HG03342 (cell line): ENCODE data around the gene PTPRT.

Source experiments
- ATAC-seq: cut with Tn5 transposase; IDR thresholded peaks from one replicate; pipeline ENCODE4 v1.9.1; 2021; ENCODE audit warnings: mild to moderate bottlenecking, moderate library complexity; ENCODE audit not compliant: unreplicated experiment

The PTPRT gene

DNA sequence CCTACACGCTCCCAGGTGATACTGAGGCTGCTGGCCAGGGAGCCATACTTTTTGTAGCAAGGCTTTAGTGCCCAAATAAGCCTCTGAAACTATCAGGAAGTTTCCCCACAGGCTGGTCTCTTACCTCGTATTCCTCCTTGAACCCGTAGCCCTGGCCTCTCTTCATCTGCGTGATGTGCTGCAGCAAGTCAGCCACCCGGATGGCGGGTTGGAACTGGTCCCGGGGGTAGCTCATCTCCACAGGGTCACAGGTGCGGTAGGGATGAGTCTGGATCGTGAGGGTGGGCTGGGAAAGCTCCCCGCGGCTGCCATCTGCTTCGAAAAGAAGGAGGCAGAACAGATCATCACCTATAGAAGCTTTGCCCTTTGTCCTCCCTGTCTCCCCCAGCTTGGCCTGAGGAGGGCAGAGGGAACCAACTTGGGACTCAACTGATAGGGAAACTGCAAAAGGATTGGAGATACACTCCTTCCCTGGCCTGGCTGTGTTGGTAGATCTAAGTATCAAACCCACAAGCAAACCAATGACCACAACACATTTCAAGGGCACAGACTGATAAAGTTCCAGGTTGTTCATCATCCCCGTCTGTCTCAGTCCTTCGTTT is 1028.4 kb downstream of the PTPRT start:
- no peak for ATAC-seq

DNA sequence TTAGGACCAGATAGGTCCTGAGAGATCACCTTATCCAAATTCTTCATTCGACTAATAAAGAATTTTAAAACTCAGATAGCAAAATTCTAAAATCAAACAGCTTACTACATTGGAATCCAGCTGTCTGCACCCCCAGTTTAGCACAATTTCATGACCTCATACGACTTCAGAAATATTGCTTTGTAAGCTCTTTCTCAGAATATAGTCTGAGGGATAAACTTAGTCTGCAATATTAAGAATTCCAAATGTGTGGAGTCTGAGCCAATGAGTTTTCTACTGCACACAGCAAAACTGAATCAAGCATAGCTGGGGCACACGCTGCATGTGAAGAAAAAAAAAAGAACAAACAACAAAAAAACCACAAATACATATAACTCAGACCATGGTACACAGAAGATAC is 1029.9 kb downstream of the PTPRT start:
- no peak for ATAC-seq

DNA sequence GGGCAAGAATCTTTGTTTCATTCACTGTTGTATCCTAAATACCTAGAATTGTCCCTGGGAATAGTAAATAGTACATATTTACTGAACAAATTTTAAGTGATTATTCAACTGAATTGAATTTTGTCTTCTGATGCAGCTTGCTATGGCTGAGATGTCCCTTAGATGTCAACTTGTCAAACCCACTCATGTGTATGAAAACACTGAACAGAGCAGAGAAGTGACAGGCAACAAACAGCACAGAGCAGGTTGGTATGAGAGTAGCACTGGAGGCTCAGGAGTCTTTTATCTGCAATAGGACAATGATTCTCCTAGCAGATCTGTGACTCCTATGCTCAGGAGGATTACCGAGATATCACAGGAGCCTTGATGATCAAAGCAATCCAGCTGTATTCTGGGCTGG is 1031.4 kb downstream of the PTPRT start:
- no peak for ATAC-seq

DNA sequence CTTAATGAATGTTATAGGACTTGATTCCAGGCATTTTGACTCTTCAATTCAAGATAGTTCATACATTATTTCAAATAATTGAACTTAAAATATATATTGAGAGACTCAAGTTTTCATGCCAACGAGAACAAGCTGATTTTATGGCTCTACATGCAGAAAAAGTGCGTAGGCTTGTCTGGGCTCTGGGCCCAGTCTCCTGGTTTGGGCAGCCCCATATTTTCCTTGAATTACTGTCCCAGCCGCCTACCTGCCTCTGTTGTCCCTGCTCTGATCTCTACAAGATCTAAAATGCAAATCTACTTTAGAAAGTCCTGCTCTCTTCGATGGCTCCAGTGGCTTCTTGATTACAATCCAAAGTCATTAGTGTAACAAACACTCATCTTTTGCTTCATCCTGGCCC is 1034.1 kb downstream of the PTPRT start:
- ATAC-seq, result no peak

DNA sequence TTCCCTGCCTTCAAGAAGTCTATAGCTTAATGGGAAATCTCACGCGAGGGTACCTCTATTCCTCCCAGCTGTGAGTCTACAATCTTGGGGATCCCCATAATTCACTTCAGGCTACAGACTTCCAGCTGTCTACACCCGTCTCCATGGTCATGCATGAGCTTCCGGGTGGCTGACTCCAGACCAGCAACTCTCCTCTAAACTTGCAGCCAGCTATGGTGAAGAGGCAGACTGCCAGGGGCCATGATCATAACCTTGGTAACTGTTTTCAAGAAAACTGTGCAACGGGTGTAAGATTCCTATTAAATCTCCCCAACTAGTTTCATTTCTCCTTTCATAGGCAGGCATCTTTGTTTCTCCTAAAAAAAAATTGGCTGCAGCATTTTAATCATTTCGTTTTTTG is 1037.1 kb downstream of the PTPRT start:
- no peak for ATAC-seq

DNA sequence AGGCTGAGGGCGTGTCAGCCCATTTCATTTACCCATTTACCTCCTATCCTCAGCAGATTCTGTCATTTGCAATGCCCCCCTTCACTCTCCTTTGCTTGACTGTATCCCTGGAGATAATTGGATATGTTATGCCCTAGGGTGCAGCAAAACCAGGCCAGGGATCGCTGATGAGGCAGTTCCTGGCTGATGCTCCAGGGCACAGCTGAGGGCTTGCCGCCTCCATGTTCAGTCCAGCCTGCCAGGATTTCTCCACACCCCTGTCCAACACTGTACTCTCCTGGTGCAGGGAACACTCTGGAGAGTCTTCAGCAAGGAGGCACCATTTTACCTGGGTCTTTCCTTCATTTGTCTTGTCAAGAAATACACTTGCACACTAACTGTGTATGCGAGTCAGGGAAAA is 1039.5 kb downstream of the PTPRT start:
- ATAC-seq, result no peak

DNA sequence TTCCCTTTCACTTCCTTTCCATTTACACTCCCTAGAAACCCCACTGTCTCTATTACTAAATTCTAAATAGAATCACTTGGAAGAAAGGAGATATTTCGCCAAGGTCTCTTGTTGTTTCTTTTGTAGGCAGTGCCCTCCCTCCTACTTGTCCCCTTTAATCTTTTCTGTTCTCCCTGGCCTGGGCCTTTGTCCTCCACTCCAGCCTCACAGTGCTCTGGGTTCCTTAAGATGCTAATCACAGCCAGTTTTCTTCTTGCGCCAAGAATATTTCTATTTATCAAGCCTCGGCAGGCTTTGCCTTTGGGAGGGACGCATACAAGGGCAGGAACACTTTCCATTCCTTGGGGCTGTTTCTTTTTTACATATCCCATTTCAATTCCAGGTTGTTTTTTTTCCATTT is 1051.0 kb downstream of the PTPRT start:
- ATAC-seq, result no peak

DNA sequence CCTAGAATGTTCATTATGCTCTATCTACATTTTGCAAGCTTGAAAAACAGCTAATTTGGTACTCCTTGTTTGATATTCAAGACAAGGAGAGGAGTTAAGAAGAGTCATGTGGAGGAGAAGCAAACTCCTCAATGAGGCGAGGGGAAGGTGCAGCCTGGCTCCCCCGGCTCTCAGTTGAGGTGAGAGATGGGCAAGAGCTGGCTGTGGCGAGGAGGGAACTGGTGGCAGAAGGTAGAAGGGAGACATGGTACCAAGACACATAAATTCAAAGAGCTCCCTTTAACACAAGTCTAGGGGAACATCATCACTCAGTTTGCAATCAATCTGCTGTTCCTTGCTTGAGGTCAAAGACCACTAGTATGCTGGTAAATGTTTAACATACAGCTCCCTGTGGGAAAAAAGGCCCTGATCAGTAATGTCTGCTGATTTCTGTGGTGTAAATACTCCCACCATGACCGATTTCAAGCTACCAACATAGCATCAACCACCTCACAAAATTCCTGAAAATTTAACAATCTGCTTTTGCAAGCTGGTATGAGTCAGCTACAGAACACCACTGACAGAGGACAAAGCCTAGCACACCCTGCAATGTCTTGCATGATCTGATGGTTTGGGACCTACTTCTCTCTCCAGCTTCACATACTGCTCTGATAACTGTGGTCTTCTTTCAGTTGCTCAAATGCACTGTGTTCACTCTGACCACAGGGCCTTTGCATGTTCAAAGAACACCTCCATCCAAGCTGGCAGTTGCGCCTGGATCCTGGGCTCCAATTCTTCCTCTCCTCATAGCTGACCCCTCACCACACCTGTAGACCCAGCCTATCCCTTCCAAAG is 1055.2 kb downstream of the PTPRT start:
- ATAC-seq, result no peak

DNA sequence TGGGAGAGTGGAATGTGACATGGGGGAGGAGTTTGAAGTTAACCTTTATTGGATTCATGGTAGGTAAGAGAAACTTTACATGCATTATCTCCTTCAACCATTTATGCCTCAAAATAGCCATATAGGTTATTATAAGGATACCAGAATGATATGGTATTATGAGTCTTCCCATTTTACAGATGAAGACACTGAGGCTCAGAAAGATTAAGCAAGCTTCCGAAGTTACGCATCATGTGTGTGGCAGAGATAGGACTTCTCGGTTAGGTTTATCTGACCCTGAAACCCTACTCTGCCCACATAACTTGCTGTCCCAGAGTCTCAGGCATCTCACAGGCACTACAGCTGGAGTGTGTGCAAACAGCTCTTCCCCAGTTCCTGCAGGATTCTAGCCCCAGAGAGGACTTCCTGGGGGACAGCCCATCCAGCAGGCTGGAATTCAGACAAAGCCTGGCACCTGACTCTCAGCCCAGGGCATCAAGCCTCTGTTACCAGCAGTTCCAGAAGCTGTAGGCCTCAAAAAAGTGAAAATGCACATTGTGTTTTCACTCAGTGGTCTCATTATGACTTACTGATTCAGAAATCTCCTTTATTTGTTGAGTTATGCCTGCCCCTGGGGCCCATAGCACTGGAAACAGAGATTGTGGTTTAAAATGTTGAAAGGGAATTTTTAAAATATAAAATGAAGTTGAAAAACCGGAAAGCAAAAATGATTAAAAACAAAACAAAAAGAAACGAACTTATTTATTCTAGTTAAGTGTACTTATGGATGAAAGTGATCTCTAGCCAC is 1058.7 kb downstream of the PTPRT start:
- ATAC-seq, result no peak

DNA sequence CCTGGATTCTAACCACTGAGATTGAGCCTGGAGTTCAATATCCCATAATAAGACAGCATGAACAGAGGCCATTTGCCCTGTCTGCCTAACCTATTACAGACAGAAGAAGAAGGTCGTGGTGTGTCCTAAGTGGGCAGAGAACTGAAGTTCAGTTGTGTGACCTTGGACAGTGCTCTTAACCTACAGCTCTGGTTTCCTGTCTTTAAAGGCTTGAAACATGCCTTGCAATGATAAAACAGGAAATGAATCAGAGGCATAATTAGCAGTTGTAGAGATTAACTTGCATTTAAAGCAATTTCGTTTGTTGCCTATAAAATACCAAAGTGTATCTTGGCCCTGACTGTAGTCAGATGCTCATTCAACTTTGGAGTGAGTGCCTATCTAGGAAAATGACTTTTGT is 1064.3 kb downstream of the PTPRT start:
- ATAC-seq, result no peak

DNA sequence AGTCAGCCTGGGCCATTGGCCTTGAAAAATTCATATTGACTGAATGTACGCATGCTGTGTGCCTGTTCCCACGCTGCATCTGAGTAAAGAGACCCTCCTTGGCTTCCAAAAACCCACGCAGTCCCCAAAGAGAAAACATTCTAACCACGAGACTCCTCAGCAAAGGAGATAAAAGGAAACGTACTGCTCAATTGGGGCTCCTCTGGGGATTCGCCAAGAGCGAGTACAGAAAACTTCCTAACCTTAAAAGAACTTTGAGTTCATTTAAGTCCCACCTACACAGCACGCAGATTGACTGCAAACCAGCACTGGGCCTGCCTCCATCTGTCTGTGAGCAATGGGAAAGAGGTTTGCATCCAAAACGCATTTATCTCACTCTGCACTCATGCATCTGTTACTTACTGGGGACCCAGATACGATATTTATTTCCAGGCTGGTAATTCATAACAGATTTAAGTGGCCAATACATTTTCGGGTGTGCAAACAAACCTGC is 1065.7 kb downstream of the PTPRT start:
- no peak for ATAC-seq

DNA sequence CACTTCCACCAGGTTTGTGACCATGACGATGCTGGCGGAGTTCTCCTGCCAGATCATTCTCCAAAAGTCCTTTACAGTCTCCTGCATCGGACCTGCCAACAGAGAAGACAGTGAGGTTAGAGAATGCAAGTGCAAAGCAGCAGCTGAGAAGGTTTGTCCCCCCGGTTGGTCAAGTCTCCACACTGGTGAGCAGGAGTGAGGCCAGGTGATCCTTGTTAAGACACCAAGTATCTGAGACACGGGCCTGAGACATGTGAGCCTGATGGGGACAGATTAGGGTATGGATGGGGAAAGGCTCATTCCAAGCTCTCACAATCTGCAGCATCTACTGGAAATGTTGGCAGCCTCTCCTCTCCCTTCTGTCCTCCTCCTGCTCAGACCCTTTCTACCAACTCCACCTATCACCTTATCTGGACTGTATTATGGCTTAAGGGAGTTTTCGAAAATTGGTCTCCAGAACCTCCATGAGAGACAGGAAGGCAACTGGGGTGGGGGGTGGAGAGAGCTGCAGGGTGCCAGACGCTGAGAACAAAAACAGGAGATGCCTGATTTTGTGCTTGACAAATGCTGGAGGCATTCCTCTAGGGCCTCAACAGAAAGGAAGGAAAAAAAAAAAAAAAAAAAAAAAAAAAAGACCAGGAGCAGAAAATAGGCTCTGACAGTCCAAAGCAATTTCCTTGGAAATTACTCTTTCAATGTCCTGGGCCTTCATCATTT is 1071.1 kb downstream of the PTPRT start:
- no peak for ATAC-seq

DNA sequence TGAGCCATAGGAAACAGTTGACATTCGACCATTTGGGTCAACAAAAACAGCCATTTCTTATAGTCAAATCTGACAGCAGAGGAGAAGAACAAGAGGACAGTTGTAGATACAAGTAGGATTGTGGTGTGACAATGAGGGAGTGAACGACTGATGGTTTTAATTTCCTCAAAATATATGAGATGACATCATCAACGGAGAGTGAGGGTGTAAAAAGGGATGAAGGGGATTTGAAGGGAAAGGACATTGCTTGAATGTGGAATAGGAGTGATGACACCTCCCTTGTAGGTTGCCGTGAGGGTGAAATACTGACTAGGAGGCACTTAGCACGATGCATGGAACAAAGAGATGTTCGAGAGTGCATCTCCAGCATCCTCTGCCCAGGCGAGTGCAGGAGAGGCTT is 1071.7 kb downstream of the PTPRT start:
- ATAC-seq, result no peak

DNA sequence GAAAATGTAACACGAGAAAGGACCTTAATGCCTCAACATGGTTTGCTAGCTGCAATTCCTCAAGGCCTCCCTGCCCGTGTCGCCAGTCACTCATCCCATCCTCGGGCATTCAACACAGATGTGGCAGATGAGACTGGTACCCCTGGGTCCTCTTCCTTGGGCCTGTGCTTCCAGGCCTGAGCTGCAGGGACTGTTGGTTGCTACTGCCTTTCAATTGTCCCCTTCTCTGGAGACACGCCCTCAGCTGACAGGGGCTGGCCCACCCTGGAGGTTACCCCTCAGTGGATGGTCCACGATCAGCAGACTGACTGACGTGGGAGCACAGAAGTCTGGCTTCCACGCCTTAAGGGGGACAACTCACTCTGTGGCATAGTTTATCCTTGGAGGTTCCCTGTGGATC is 1076.5 kb downstream of the PTPRT start:
- ATAC-seq, result no peak

DNA sequence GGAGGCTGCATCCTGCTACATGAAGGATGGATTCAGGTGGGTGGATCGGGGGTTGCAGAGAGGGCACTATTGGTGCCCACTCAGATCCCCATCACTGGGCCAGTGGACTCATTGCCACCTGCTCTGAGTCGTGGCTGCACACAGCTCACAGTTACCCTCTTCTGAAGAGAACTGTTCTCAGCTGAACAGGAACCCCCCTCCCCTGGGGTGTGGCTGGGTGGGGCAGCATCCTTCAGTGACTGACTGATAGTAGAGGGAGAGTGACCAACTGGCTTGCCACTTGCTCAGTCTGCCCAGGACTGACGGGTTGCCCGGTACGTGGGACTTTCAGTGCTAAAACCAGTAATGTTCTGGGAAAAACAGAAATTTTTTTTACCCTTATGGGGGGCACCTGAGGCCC is 1077.5 kb downstream of the PTPRT start:
- no peak for ATAC-seq

DNA sequence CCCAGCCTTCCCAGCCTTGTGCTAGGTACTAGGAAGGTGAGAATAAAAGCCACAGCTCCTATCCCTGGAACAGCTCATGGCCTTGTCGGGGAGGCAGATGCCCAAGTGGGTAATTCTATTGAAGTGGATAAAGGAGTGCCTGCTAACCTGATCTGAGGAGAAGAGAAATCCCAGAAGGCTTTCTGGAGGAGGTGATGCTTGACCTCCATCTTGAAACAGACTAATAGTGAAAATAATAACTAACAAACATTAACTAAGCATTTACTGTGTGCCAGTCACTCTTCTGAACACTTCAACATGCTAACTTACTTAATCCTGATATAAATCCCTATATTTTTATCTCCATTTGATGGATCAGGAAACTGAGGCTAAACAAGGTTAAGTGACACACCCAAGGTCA is 1078.4 kb downstream of the PTPRT start:
- no peak for ATAC-seq

DNA sequence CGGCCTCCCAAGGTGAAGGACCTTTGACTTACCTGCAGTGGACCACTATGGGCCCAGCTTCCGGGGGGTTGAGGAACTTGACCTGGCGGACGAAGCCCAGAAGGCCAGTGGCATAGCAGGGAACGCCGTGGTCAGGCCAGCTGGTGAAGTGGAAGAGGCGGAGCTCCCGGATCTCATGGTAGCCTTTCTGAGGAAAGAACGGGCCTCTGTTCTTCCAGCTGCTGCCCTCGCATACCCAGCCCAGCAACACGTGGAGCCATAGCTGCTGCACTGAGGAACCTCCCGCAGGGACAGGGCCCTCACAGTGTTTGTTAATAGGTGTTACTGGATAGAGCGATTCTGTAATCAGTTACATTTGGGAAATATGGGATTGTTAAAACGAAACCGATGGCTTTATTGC is 1079.4 kb downstream of the PTPRT start:
- ATAC-seq, result no peak

DNA sequence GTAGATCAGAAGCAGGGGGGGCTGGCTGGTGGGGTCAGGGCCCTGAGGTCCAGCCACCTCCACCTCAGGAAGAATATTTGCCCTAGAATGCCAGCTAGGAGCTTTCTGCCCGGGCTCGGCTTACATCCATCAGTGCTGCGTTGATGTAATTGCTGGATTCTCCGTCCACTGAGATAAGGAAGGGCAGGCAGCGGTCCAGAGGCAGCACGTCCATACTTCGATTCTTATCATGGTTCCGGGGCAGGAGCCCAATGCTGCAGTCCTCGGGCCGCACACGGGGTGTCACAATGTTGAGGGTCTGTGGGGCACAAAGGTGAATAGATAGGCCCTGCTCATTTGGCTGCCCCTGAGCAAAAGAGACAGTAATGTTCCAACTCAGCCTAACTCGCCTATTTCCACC is 1087.7 kb downstream of the PTPRT start:
- no peak for ATAC-seq

DNA sequence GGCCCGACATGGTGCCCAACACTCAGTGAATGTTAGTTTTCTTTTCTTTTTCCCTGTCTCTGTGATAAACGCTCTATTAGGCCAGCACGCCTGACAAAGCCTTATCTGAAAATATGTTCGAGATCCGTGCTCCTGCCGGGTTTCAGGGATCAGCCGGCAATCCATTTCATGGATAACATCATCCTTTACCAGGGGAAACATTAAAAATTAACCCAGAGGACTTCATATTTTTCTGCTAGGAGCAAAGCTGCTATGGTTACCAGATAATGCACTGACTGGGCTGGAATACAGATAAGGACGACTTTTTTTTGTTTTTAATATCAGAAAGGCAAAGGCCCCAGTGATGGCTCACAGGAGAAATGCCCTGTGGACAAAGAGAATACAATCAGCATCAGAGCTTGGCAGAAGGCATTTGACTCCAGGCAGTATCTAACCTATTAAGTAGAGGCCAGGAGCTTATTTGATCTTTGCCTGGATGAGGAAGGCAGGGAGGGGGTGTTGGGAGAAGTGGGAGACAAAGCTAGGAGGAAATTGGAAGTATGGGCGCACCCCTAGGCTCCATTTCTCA is 1089.5 kb downstream of the PTPRT start:
- no peak for ATAC-seq

DNA sequence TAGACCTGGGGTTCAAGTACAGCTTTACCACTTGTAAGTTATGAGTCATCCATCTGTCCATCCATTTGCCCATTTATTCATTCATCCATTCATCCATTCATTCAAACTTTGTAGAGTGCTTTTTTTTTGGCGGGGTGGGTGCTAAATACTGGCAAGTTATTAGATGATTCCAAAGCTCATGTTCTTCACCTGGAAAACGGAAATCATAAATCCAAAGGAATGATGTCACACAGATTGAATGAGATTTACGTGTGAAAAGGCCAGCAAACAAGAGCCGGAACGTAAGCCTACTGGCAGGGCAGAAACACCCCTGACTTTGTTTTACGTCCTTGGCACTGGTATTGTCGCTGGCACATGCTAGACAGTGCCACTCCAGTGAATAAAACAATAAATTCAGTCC is 1090.6 kb downstream of the PTPRT start:
- no peak for ATAC-seq

DNA sequence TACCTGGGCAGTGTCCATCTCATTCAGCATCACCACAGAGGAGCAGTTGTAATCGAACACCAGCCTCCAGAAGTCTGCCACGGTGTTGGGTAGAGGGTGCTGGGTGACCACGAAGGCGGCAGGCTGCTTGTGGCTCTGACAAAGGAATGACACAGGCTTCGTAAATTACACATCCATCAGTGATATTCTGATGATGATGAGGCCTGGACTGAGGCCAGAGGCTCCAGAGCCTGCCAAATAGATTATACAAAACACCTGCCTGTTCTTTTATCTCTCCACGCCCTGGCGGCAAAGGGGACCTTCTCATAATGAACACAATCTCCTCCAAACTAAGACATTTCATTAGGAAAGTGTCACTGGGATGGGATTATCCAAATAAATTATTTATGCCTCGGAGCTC is 1091.3 kb downstream of the PTPRT start:
- no peak for ATAC-seq
